Common myeloid progenitor, CD34-positive (primary cell): Measurements from ENCODE around the gene PLA2G4F.

Source experiments
- CTCF ChIA-PET: fragments of 350-600 bp; sonication (Branson Sonifier 250); formaldehyde crosslinking; loops from one replicate; lab custom pipeline; 2021; ENCODE audit warnings: antibody characterized with exemption; lab: Charles Lee
- POLR2A ChIA-PET: fragments of 350-600 bp; sonication (Branson Sonifier 250); formaldehyde crosslinking; loops from one replicate; lab custom pipeline; 2021; ENCODE audit warnings: antibody characterized with exemption; lab: Charles Lee
- DNase-seq, 3 donors: peaks; one replicate each; pipeline versions ENCODE4 v3.0.0 to v3.0.0-alpha.2; 2013
- H3K27ac ChIP-seq, 2 experiments: 1 replicate in 1 of 2; 2 replicates in 1 of 2; pipeline ENCODE4 v1.7.0; 2013; ENCODE audit warnings: inconsistent platforms in 2 of 2, low read length in 2 of 2, mild to moderate bottlenecking in 2 of 2, low read depth in 1 of 2, moderate library complexity in 1 of 2; ENCODE audit not compliant: severe bottlenecking in 2 of 2, insufficient read depth in 1 of 2, poor library complexity in 1 of 2
- H3K27me3 ChIP-seq, 5 experiments: replicated peaks in 2 of 5; 1 replicate in 3 of 5; 2 replicates in 2 of 5; pipeline versions ENCODE4 v1.6.1 to v1.7.0; 2013; ENCODE audit warnings: low read length in 4 of 5, mild to moderate bottlenecking in 2 of 5, moderate library complexity in 2 of 5, inconsistent platforms in 1 of 5; ENCODE audit not compliant: insufficient read depth in 5 of 5, control insufficient read depth in 4 of 5
- H3K36me3 ChIP-seq, 4 experiments: 1 replicate in 2 of 4; 2 replicates in 2 of 4; pipeline versions ENCODE4 v1.6.1 to v1.7.0; 2013; ENCODE audit warnings: low read length in 3 of 4, control low read depth in 1 of 4, mild to moderate bottlenecking in 1 of 4; ENCODE audit not compliant: control insufficient read depth in 4 of 4, insufficient read depth in 4 of 4
- H3K4me1 ChIP-seq, 4 experiments: 1 replicate in 3 of 4; 2 replicates in 1 of 4; pipeline versions ENCODE4 v1.6.1 to v1.7.1; 2013; ENCODE audit warnings: low read length in 3 of 4, mild to moderate bottlenecking in 3 of 4, control low read depth in 1 of 4, inconsistent platforms in 1 of 4, moderate library complexity in 1 of 4; ENCODE audit not compliant: control insufficient read depth in 4 of 4, insufficient read depth in 4 of 4; ENCODE audit errors: control extremely low read depth in 1 of 4
- H3K4me3 ChIP-seq, 7 experiments: 1 replicate in 4 of 7; 2 replicates in 3 of 7; pipeline versions ENCODE4 v1.5.1 to v1.7.0; 2013; ENCODE audit warnings: mild to moderate bottlenecking in 7 of 7, low read length in 6 of 7, moderate library complexity in 6 of 7, inconsistent platforms in 2 of 7, low read depth in 2 of 7, control low read depth in 1 of 7; ENCODE audit not compliant: insufficient read depth in 4 of 7, control insufficient read depth in 1 of 7; ENCODE audit errors: extremely low read depth in 1 of 7
- H3K9me3 ChIP-seq, 5 experiments: 1 replicate in 4 of 5; 2 replicates in 1 of 5; pipeline versions ENCODE4 v1.6.1 to v1.7.1; 2013; ENCODE audit warnings: low read length in 4 of 5, mild to moderate bottlenecking in 2 of 5, inconsistent platforms in 1 of 5, low read depth in 1 of 5, moderate library complexity in 1 of 5; ENCODE audit not compliant: control insufficient read depth in 4 of 5, insufficient read depth in 2 of 5; ENCODE audit errors: control extremely low read depth in 1 of 5
- WGBS: methylation state at CpG from one replicate; pipeline ENCODE4 v1.1.5; 2013; ENCODE audit not compliant: insufficient coverage; 5-methylcytosine and 5-hydroxymethylcytosine counted together

Gene PLA2G4F

GRCh38 chr15:42166225-42166940 lies 9.9 kb upstream of the PLA2G4F start:
- H3K36me3 ChIP-seq = peaks cover 20 to 90% (median 77%) of the 10 kb centered on the region in 4 experiments
- no peaks in the 10 kb centered on the region for H3K4me1 ChIP-seq
- no peaks in the 10 kb centered on the region for H3K9me3 ChIP-seq
- no peak overlapping the region for H3K4me3 ChIP-seq
- WGBS = 95% methylated on average over 12 of the region's 13 CpGs
- no peak overlapping the region for H3K27ac ChIP-seq
- CTCF ChIA-PET = interaction anchor here (1.4 kb wide), 1 partner anchor 103 kb away, joined by 4 read pairs; no protein-coding TSS in a partner anchor
- POLR2A ChIA-PET = no interaction called here
- no peak for DNase-seq
- H3K27me3 ChIP-seq = no peaks in the 10 kb centered on the region

- Histone ChIP-seq H3K9me3 (no peaks in the 10 kb centered on the region), H3K4me3 (no peak overlapping the region), H3K27me3 (no peaks in the 10 kb centered on the region), H3K4me1 (no peaks in the 10 kb centered on the region), H3K27ac (peak overlapping the region in 1 of 2 experiments; percentile 18), H3K36me3 (peaks cover 29 to 92% (median 81%) of the 10 kb centered on the region in 4 experiments)
- POLR2A ChIA-PET = interaction anchor here (1.0 kb wide), 1 partner anchor 108 kb away, joined by 3 read pairs; no protein-coding TSS in a partner anchor
- 98% methylated on average over 5 of the region's 6 CpGs for WGBS
- CTCF ChIA-PET = interaction anchor here (1.4 to 2.2 kb wide), 2 partner anchors 30 to 102 kb away, joined by 4 to 5 read pairs; no protein-coding TSS in a partner anchor
- no peak for DNase-seq
These were observed 8.7 kb upstream of the PLA2G4F start for GRCh38 chr15:42165106-42165505.

- H3K9me3 ChIP-seq = no peaks in the 10 kb centered on the region
- 93% methylated on average over 4 of the region's 4 CpGs for WGBS
- CTCF ChIA-PET = interaction anchor here (2.2 kb wide), 1 partner anchor 29 kb away, joined by 5 read pairs; no protein-coding TSS in a partner anchor
- no peak overlapping the region for H3K27ac ChIP-seq
- H3K36me3 ChIP-seq = peaks cover 31 to 99% (median 86%) of the 10 kb centered on the region in 4 experiments
- POLR2A ChIA-PET = no interaction called here
- no peak overlapping the region for H3K4me3 ChIP-seq
- no peaks in the 10 kb centered on the region for H3K4me1 ChIP-seq
- H3K27me3 ChIP-seq = no peaks in the 10 kb centered on the region
- DNase-seq = no peak
These were observed 7.6 kb upstream of the PLA2G4F start for GRCh38 chr15:42163947-42164550.

- Histone ChIP-seq H3K9me3 (no peaks in the 10 kb centered on the region), H3K4me3 (no peak overlapping the region), H3K27ac (no peak overlapping the region), H3K27me3 (no peaks in the 10 kb centered on the region), H3K36me3 (peaks cover 31 to 99% (median 88%) of the 10 kb centered on the region in 4 experiments), H3K4me1 (peaks cover 0 to 5% (median 1%) of the 10 kb centered on the region in 4 experiments)
- WGBS = 98% methylated on average over 8 of the region's 9 CpGs
- CTCF ChIA-PET = interaction anchor here (2.2 kb wide), 1 partner anchor 29 kb away, joined by 5 read pairs; no protein-coding TSS in a partner anchor
- POLR2A ChIA-PET = no interaction called here
- DNase-seq = no peak
These were observed 6.9 kb upstream of the PLA2G4F start for GRCh38 chr15:42163291-42163690.

GRCh38 chr15:42160136-42160535 lies 3.7 kb upstream of the PLA2G4F start:
- Histone ChIP-seq H3K9me3 (no peaks in the 10 kb centered on the region), H3K4me3 (no peak overlapping the region), H3K27me3 (no peaks in the 10 kb centered on the region), H3K36me3 (peaks cover 18 to 68% (median 59%) of the 10 kb centered on the region in 4 experiments), H3K27ac (no peak overlapping the region), H3K4me1 (peaks cover 0 to 10% (median 5%) of the 10 kb centered on the region in 4 experiments)
- ChIA-PET POLR2A (interaction anchor here (1.1 kb wide), 1 partner anchor 38 kb away, joined by 3 read pairs; no protein-coding TSS in a partner anchor), CTCF (no interaction called here)
- DNase-seq = no peak
- WGBS = over 99% methylated on average over 7 of the region's 7 CpGs

GRCh38 chr15:42159381-42160015 lies 3.1 kb upstream of the PLA2G4F start:
- Histone ChIP-seq H3K4me3 (no peak overlapping the region), H3K9me3 (no peaks in the 10 kb centered on the region), H3K27me3 (no peaks in the 10 kb centered on the region), H3K27ac (no peak overlapping the region), H3K4me1 (peaks cover 0 to 10% (median 5%) of the 10 kb centered on the region in 4 experiments), H3K36me3 (peaks cover 16 to 62% (median 52%) of the 10 kb centered on the region in 4 experiments)
- ChIA-PET CTCF (no interaction called here), POLR2A (no interaction called here)
- WGBS = over 99% methylated on average over 13 of the region's 18 CpGs
- no peak for DNase-seq
